Activated CD8-positive, alpha-beta T cell treated with anti-CD3 and anti-CD28 coated beads, Interleukin-2, amount 10 ng/mL, durations not matched to agents 7 days and 5 days (primary cell): Measurements from ENCODE around the gene AFAP1. TPM values are rescaled to one million over a fixed set of nuclear protein-coding genes. Genes with fewer than 3 reads are reported as not detected.
A peak's percentile ranks its signal among the peaks of the same experiment; 100 is the strongest.

Source experiments
- ATAC-seq: fragments of 150-1000 bp; cut with Tn5 transposase; one replicate; pipeline ENCODE4 v1.10.0; 2021; ENCODE audit warnings: moderate library complexity
- CTCF ChIA-PET: fragments of 350-600 bp; sonication (Branson Sonifier 250); formaldehyde crosslinking; loops from one replicate; lab custom pipeline; 2021; ENCODE audit warnings: antibody characterized with exemption; lab: Charles Lee
- POLR2A ChIA-PET: fragments of 350-600 bp; sonication (Branson Sonifier 250); formaldehyde crosslinking; loops from one replicate; lab custom pipeline; 2021; ENCODE audit warnings: antibody characterized with exemption; lab: Charles Lee
- DNase-seq: peaks from one replicate; pipeline ENCODE4 v3.0.0-alpha.2; 2020
- H3K27ac Mint-ChIP-seq: one replicate; pipeline ENCODE4 v1.8.0; 2021; ENCODE audit warnings: mild to moderate bottlenecking, mixed read lengths
- H3K27me3 Mint-ChIP-seq: one replicate; pipeline ENCODE4 v1.8.0; 2021; ENCODE audit warnings: low read depth, mixed read lengths
- H3K36me3 Mint-ChIP-seq: one replicate; pipeline ENCODE4 v1.8.0; 2021; ENCODE audit warnings: low read depth, mixed read lengths
- H3K4me1 Mint-ChIP-seq: one replicate; pipeline ENCODE4 v1.8.0; 2021; ENCODE audit warnings: low read depth, mixed read lengths
- H3K4me3 Mint-ChIP-seq: one replicate; pipeline ENCODE4 v1.8.0; 2021; ENCODE audit warnings: mild to moderate bottlenecking, mixed read lengths
- H3K9me3 Mint-ChIP-seq: one replicate; pipeline ENCODE4 v1.8.0; 2022; ENCODE audit warnings: mixed read lengths; ENCODE audit not compliant: insufficient read depth
- total RNA-seq, 2 experiments: library from RNA; stranded (reverse); gene quantifications; one replicate each; pipeline ENCODE4 v1.2.3, GENCODE V29; 2021

Gene AFAP1
- total RNA-seq, 2 experiments from 2014 or later, result 5.3 to 6.2 TPM

GRCh38 chr4:7804756-7805385 lies 134.8 kb downstream of the AFAP1 start:
- DNase-seq (no peak), ATAC-seq (no peak)
- CTCF ChIA-PET, result interaction anchor here (0.8 to 6.8 kb wide), 21 partner anchors 8 to 189 kb away, joined by 3 to 105 read pairs (median 5); no protein-coding TSS in a partner anchor
- Mint-ChIP-seq H3K27me3 (no peaks in the 10 kb centered on the region), H3K36me3 (peaks cover 3% of the 10 kb centered on the region), H3K4me1 (peaks cover 10% of the 10 kb centered on the region), H3K27ac (no peak overlapping the region), H3K9me3 (no peaks in the 10 kb centered on the region), H3K4me3 (no peak overlapping the region)
- POLR2A ChIA-PET, result interaction anchor here (0.7 to 1.1 kb wide), 2 partner anchors 39 to 50 kb away, joined by 3 read pairs; no protein-coding TSS in a partner anchor

- no peaks in the 10 kb centered on the region for H3K9me3 Mint-ChIP-seq
- DNase-seq, result peak; percentile 84
- peak; percentile 71 for ATAC-seq
- CTCF ChIA-PET, result interaction anchor here (0.8 to 6.8 kb wide), 22 partner anchors 9 to 189 kb away, joined by 3 to 105 read pairs (median 6); no protein-coding TSS in a partner anchor
- no peak overlapping the region for H3K4me3 Mint-ChIP-seq
- no peak overlapping the region for H3K27ac Mint-ChIP-seq
- H3K36me3 Mint-ChIP-seq, result peaks cover 3% of the 10 kb centered on the region
- H3K4me1 Mint-ChIP-seq, result peaks cover 10% of the 10 kb centered on the region
- POLR2A ChIA-PET, result no interaction called here
- no peaks in the 10 kb centered on the region for H3K27me3 Mint-ChIP-seq
Measured at GRCh38 chr4:7803992-7804755, 135.5 kb downstream of the AFAP1 start.

GRCh38 chr4:7803371-7803770 lies 136.3 kb downstream of the AFAP1 start:
- H3K27me3 Mint-ChIP-seq, result no peaks in the 10 kb centered on the region
- no peak overlapping the region for H3K27ac Mint-ChIP-seq
- ATAC-seq, result no peak
- H3K9me3 Mint-ChIP-seq, result no peaks in the 10 kb centered on the region
- ChIA-PET POLR2A (no interaction called here), CTCF (interaction anchor here (1.1 to 6.8 kb wide), 13 partner anchors 15 to 590 kb away, joined by 3 to 105 read pairs (median 11); partner anchors contain the start of gene AFAP1)
- H3K4me1 Mint-ChIP-seq, result peaks cover 8% of the 10 kb centered on the region
- H3K4me3 Mint-ChIP-seq, result no peak overlapping the region
- H3K36me3 Mint-ChIP-seq, result peaks cover 4% of the 10 kb centered on the region
- no peak for DNase-seq

GRCh38 chr4:7802093-7802726 lies 137.5 kb downstream of the AFAP1 start:
- ChIA-PET POLR2A (interaction anchor here (0.8 kb wide), 1 partner anchor 187 kb away, joined by 3 read pairs; no protein-coding TSS in a partner anchor), CTCF (interaction anchor here (0.7 to 6.8 kb wide), 54 partner anchors 9 to 976 kb away, joined by 3 to 105 read pairs (median 4); partner anchors contain the start of gene SORCS2)
- no peak overlapping the region for H3K27ac Mint-ChIP-seq
- DNase-seq, result peak; percentile 87
- peaks cover 5% of the 10 kb centered on the region for H3K36me3 Mint-ChIP-seq
- no peaks in the 10 kb centered on the region for H3K9me3 Mint-ChIP-seq
- ATAC-seq, result peak; percentile 88
- H3K4me1 Mint-ChIP-seq, result peaks cover 8% of the 10 kb centered on the region
- no peak overlapping the region for H3K4me3 Mint-ChIP-seq
- H3K27me3 Mint-ChIP-seq, result no peaks in the 10 kb centered on the region

- no peaks in the 10 kb centered on the region for H3K27me3 Mint-ChIP-seq
- ChIA-PET POLR2A (no interaction called here), CTCF (interaction anchor here (0.8 to 6.8 kb wide), 44 partner anchors 9 to 975 kb away, joined by 3 to 105 read pairs (median 5); partner anchors contain the start of gene SORCS2)
- no peak overlapping the region for H3K27ac Mint-ChIP-seq
- ATAC-seq, result no peak
- H3K4me3 Mint-ChIP-seq, result no peak overlapping the region
- DNase-seq, result no peak
- no peaks in the 10 kb centered on the region for H3K9me3 Mint-ChIP-seq
- peaks cover 8% of the 10 kb centered on the region for H3K4me1 Mint-ChIP-seq
- peaks cover 5% of the 10 kb centered on the region for H3K36me3 Mint-ChIP-seq
Measured at GRCh38 chr4:7801641-7802040, 138.0 kb downstream of the AFAP1 start.

- ATAC-seq, result no peak
- Mint-ChIP-seq H3K27ac (no peak overlapping the region), H3K9me3 (no peaks in the 10 kb centered on the region), H3K4me1 (peaks cover 8% of the 10 kb centered on the region), H3K27me3 (no peaks in the 10 kb centered on the region), H3K4me3 (no peak overlapping the region), H3K36me3 (peaks cover 5% of the 10 kb centered on the region)
- ChIA-PET POLR2A (interaction anchor here (0.7 kb wide), 1 partner anchor 17 kb away, joined by 3 read pairs; no protein-coding TSS in a partner anchor), CTCF (interaction anchor here (0.6 to 6.8 kb wide), 13 partner anchors 8 to 187 kb away, joined by 3 to 105 read pairs (median 6); no protein-coding TSS in a partner anchor)
- no peak for DNase-seq
Measured at GRCh38 chr4:7801001-7801400, 138.7 kb downstream of the AFAP1 start.

- Mint-ChIP-seq H3K4me1 (peaks cover 8% of the 10 kb centered on the region), H3K27ac (no peak overlapping the region), H3K9me3 (no peaks in the 10 kb centered on the region), H3K27me3 (no peaks in the 10 kb centered on the region), H3K36me3 (peaks cover 5% of the 10 kb centered on the region), H3K4me3 (no peak overlapping the region)
- CTCF ChIA-PET, result interaction anchor here (0.6 to 5.0 kb wide), 6 partner anchors 22 to 187 kb away, joined by 3 to 70 read pairs (median 4); no protein-coding TSS in a partner anchor
- POLR2A ChIA-PET, result interaction anchor here (0.7 kb wide), 1 partner anchor 17 kb away, joined by 3 read pairs; no protein-coding TSS in a partner anchor
- DNase-seq (no peak), ATAC-seq (no peak)
Measured at GRCh38 chr4:7800410-7800809, 139.3 kb downstream of the AFAP1 start.

- DNase-seq (no peak), ATAC-seq (no peak)
- POLR2A ChIA-PET, result no interaction called here
- peaks cover 5% of the 10 kb centered on the region for H3K36me3 Mint-ChIP-seq
- no peaks in the 10 kb centered on the region for H3K27me3 Mint-ChIP-seq
- H3K27ac Mint-ChIP-seq, result no peak overlapping the region
- CTCF ChIA-PET, result interaction anchor here (1.1 to 5.0 kb wide), 4 partner anchors 21 to 77 kb away, joined by 4 to 70 read pairs (median 35); no protein-coding TSS in a partner anchor
- H3K9me3 Mint-ChIP-seq, result no peaks in the 10 kb centered on the region
- no peak overlapping the region for H3K4me3 Mint-ChIP-seq
- H3K4me1 Mint-ChIP-seq, result peaks cover 8% of the 10 kb centered on the region
Measured at GRCh38 chr4:7799736-7800135, 139.9 kb downstream of the AFAP1 start.

- Mint-ChIP-seq H3K36me3 (peaks cover 5% of the 10 kb centered on the region), H3K27me3 (no peaks in the 10 kb centered on the region), H3K4me1 (peaks cover 8% of the 10 kb centered on the region), H3K9me3 (no peaks in the 10 kb centered on the region), H3K4me3 (no peak overlapping the region), H3K27ac (no peak overlapping the region)
- CTCF ChIA-PET, result interaction anchor here (0.8 to 5.0 kb wide), 6 partner anchors 21 to 188 kb away, joined by 3 to 70 read pairs (median 4); no protein-coding TSS in a partner anchor
- POLR2A ChIA-PET, result no interaction called here
- DNase-seq, result no peak
- ATAC-seq, result no peak
Measured at GRCh38 chr4:7799306-7799705, 140.4 kb downstream of the AFAP1 start.

GRCh38 chr4:7798178-7798995 lies 141.3 kb downstream of the AFAP1 start:
- CTCF ChIA-PET, result interaction anchor here (0.8 to 5.0 kb wide), 4 partner anchors 30 to 189 kb away, joined by 3 to 70 read pairs (median 4); no protein-coding TSS in a partner anchor
- no peak for DNase-seq
- H3K4me1 Mint-ChIP-seq, result peaks cover 5% of the 10 kb centered on the region

More at GRCh38 chr4:7798178-7798995, 141.3 kb downstream of the AFAP1 start:
- H3K4me3 Mint-ChIP-seq, result no peak overlapping the region
- ATAC-seq, result no peak
- H3K27ac Mint-ChIP-seq, result no peak overlapping the region
- POLR2A ChIA-PET, result no interaction called here
- peaks cover 7% of the 10 kb centered on the region for H3K36me3 Mint-ChIP-seq
- H3K27me3 Mint-ChIP-seq, result no peaks in the 10 kb centered on the region
- no peaks in the 10 kb centered on the region for H3K9me3 Mint-ChIP-seq
